ENCODE results near the gene IL1RAPL1.
A peak's percentile ranks its signal among the peaks of the same experiment; 100 is the strongest.

The IL1RAPL1 gene

GRCh38 chrX:29824176-29824906 lies 1237.1 kb downstream of the IL1RAPL1 start:
- ATAC-seq = peak; percentile 52; the same call in 2 of the 3 replicates

GRCh38 chrX:29826742-29827141 lies 1239.5 kb downstream of the IL1RAPL1 start:
- TF ChIP-seq, protein P1, sequence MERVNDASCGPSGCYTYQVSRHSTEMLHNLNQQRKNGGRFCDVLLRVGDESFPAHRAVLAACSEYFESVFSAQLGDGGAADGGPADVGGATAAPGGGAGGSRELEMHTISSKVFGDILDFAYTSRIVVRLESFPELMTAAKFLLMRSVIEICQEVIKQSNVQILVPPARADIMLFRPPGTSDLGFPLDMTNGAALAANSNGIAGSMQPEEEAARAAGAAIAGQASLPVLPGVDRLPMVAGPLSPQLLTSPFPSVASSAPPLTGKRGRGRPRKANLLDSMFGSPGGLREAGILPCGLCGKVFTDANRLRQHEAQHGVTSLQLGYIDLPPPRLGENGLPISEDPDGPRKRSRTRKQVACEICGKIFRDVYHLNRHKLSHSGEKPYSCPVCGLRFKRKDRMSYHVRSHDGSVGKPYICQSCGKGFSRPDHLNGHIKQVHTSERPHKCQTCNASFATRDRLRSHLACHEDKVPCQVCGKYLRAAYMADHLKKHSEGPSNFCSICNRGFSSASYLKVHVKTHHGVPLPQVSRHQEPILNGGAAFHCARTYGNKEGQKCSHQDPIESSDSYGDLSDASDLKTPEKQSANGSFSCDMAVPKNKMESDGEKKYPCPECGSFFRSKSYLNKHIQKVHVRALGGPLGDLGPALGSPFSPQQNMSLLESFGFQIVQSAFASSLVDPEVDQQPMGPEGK (CRISPR knock-in tag; IDR thresholded peaks at IDR 0.05; ENCODE audit: borderline replicate concordance) = no peak
- TF ChIP-seq CSDC2 (CRISPR knock-in tag; IDR thresholded peaks at IDR 0.05) (no peak), POU6F1 (CRISPR knock-in tag; IDR thresholded peaks at IDR 0.05; ENCODE audit: borderline replicate concordance, low read depth) (no peak), CREB5 (CRISPR knock-in tag; IDR thresholded peaks at IDR 0.05; ENCODE audit: low read depth) (no peak), TCF4 (CRISPR knock-in tag; IDR thresholded peaks at IDR 0.05; ENCODE audit: borderline replicate concordance) (no peak), TOX (CRISPR knock-in tag; IDR thresholded peaks at IDR 0.05; ENCODE audit: borderline replicate concordance) (no peak), OSR1 (CRISPR knock-in tag; IDR thresholded peaks at IDR 0.05) (no peak), ZFP3 (CRISPR knock-in tag; IDR thresholded peaks at IDR 0.05) (no peak), ISL1 (CRISPR knock-in tag; IDR thresholded peaks at IDR 0.05) (no peak), ZNF8 (CRISPR knock-in tag; IDR thresholded peaks at IDR 0.05) (no peak), GLIS3 (CRISPR knock-in tag; IDR thresholded peaks at IDR 0.05) (no peak), ZFP30 (CRISPR knock-in tag; IDR thresholded peaks at IDR 0.05) (no peak), BACH2 (CRISPR knock-in tag; IDR thresholded peaks at IDR 0.05; ENCODE audit: borderline replicate concordance) (no peak), ESRRG (CRISPR knock-in tag; IDR thresholded peaks at IDR 0.05) (no peak), CSRNP3 (CRISPR knock-in tag; IDR thresholded peaks at IDR 0.05) (no peak), ZC3H10 (CRISPR knock-in tag; IDR thresholded peaks at IDR 0.05) (no peak)
- ATAC-seq = no peak

More at GRCh38 chrX:29824176-29824906, 1237.1 kb downstream of the IL1RAPL1 start:
- TF ChIP-seq OSR1 (CRISPR knock-in tag; IDR thresholded peaks at IDR 0.05) (no peak), TCF4 (CRISPR knock-in tag; IDR thresholded peaks at IDR 0.05; ENCODE audit: borderline replicate concordance) (no peak), POU6F1 (CRISPR knock-in tag; IDR thresholded peaks at IDR 0.05; ENCODE audit: borderline replicate concordance, low read depth) (no peak), CSDC2 (CRISPR knock-in tag; IDR thresholded peaks at IDR 0.05) (no peak), CSRNP3 (CRISPR knock-in tag; IDR thresholded peaks at IDR 0.05) (no peak), RARB (CRISPR knock-in tag; IDR thresholded peaks at IDR 0.05) (no peak), ZFP3 (CRISPR knock-in tag; IDR thresholded peaks at IDR 0.05) (no peak), ISL1 (CRISPR knock-in tag; IDR thresholded peaks at IDR 0.05) (no peak), CREB5 (CRISPR knock-in tag; IDR thresholded peaks at IDR 0.05; ENCODE audit: low read depth) (no peak), ESRRG (CRISPR knock-in tag; IDR thresholded peaks at IDR 0.05) (no peak), ZC3H10 (CRISPR knock-in tag; IDR thresholded peaks at IDR 0.05) (no peak), SNAI2 (CRISPR knock-in tag; IDR thresholded peaks at IDR 0.05) (no peak), ZNF8 (CRISPR knock-in tag; IDR thresholded peaks at IDR 0.05) (no peak)

Measured in SK-N-SH treated with all-trans-retinoic acid at 6 μM for 48 hours (cell line).